Activated gamma-delta T cell (primary cell): ENCODE results near the gene CIDEC.

ENCODE experiments used
- DNase-seq: peaks from one replicate; lab custom pipeline; 2025; lab: John Stamatoyannopoulos, UW

The CIDEC gene

DNA sequence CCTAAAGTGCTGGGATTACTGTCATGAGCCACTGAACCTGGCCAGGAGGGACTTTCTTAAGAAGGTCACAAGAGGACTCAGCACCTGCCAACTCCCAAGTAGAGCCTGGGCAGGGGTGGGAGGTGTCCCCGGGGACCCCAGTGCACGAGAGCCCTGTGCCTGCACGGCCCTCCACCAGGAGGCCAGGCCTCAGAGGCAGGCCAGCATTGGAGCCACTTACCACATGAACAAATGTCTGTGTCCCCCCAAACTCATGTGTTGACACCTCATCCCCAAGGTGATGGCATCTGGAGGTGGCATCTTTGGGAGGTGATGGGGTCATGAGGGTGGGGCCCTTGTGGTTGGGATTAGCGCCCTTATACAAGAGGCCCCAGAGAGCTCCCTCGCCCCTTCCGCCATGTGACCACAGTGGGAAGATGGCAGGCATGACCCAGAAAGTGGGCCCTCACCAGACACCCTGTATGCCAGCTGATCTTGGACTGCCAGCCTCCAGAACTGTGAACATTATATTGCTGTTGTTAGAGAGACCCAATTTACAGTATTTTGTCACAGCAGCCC is 33.0 kb downstream of the CIDEC start:
- no peak for DNase-seq

DNA sequence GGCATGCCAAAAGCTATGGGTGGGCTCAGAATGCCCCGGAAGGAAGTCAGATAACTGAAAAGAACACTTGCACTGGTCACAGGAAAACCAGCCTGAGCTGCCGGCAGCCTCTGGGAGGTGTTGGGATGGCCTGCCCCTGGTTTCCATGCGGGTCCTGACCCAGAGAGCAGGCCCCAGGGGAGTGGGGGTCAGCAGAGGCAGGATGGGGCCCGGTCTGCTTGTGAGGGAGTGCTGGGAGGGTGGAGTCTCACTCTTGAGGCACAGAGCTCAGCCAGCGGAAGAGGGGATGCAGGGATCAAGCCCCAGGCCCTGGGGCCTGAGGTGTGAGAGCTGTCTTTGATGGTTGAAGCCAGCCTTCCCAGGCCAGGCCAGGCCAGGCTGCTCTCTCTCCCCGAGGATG is 33.8 kb downstream of the CIDEC start:
- DNase-seq = no peak

- DNase-seq = peak; percentile 86
Measured at GRCh38 chr3:9843715-9844438, 36.2 kb downstream of the CIDEC start, which contains the start of gene RPUSD3. RPUSD3 (minus strand) TSS chr3:9844008; CDS start chr3:9843990, 18 bp downstream.

GRCh38 chr3:9841015-9841414 is 39.0 kb downstream of the CIDEC start:
- DNase-seq = no peak

DNA sequence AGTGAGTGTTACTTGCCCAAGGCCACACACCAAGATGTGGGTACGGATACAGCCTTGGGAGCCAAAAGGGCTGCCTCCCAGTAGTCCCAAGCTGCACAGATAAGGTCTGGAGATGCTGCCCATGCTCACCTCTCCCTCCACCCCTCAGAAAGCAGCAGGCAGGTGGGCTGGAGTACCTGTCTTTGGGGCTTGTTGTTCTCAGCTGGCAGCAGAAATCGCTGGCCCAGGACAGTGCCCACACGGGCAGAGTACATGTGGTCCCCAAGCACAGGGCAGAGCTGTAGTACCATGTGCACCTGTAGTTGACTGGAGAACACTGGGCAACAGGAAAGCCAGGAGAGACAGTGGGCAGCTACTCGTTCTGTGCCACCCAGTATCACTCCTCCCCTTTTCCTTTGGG is 41.2 kb downstream of the CIDEC start:
- no peak for DNase-seq

DNA sequence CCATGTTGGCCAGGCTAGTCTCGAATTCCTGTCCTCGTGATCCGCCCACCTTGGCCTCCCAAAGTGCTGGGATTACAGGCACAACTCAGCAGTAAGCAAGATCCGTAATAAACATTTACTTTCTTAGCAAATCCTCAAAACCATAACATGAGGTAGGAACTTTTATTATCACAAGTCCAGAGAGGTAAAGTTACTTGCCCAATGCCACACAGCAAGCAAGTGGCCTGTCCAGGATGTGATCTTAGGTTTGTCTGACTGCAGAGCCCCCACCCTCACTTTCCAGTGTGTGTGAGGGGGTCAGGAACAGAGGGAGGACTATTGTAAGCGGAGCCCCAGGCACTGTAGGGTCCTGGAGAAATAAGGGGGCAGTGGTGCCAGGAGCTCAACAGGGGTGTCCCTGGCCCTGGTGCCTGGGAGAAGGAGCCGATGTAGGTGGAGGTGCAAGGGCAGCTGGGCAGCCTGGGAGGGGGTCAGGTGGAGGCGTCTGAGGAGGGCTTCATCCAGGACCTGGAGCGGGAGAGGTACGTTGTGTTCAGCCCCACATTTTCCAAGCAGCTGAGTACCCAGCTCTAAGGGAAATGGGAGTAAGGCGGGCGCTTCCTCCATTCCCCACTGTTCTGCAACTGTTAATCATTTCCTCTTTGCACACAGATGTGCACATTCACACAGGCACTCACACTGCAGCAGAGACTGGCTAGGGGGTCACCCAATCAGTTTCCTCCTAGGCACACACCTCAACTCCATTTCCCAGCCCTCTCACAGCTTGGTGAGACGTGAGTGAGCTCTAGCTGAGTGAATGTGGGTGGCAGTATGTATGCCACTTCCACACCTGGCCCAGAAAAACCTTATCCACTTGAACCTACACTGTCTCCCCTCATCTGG is 42.1 kb downstream of the CIDEC start:
- no peak for DNase-seq

DNA sequence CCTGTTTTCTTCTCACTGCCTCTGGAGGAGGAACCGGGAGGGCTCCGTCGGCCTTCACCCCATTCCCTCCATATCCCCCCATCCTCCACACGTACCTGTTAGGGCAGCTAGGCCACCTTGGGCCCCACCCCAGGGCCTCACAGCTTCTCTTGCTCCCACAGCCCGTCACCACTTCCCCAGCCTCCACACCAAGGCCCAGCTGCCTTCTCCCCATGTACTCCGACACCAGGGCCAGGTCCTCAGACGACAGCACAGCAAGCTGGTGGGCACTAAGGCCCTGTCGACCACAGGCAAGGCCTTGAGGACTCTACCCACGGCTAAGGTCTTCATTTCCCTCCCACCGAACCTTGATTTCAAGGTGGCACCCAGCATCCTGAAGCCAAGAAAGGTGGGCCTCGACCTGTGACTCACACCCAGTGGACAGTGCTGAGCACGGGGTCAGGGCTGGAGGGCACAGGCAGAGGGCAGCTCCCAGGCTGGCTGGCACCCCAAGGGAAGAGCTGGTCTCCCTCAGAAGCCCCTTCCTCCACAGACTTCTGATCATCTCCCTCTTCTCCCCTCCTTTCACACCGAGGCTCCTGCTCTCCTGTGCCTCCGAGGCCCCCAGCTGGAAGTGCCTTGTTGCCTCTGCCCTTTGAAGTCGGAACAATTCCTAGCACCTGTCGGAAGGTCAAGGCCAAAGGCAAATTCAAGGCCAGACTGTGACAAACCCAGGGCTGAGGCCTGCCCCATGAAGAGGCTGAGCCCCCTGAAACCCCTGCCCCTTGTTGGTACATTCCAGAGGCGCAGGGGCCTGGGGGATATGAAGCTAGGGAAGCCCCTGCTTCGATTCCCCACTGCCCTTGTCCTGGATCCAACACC is 45.3 kb downstream of the CIDEC start:
- no peak for DNase-seq

DNA sequence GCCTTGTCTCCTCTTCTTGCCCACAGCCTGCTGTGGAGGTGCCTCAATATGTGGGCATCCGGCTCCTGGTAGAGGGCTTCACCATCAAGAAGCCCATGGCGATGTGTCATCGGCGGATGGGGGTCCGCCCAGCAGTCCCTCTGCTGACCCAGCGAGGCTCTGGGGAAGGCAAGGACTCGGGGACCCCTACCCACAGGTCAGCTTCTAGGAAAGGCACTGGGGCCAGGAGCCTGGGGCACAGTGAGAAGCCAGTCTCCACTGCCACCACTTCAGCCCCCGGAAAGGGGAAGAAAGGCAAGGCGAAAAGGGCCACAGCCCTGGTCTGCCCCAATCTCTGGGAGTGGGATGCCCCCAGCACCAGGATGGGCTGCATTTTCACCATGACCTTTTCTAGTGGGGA is 47.0 kb downstream of the CIDEC start:
- no peak for DNase-seq

- DNase-seq = no peak
Measured at GRCh38 chr3:9831253-9831652, 48.8 kb downstream of the CIDEC start.

- DNase-seq = no peak
Measured at GRCh38 chr3:9828801-9829755, 51.0 kb downstream of the CIDEC start.

DNA sequence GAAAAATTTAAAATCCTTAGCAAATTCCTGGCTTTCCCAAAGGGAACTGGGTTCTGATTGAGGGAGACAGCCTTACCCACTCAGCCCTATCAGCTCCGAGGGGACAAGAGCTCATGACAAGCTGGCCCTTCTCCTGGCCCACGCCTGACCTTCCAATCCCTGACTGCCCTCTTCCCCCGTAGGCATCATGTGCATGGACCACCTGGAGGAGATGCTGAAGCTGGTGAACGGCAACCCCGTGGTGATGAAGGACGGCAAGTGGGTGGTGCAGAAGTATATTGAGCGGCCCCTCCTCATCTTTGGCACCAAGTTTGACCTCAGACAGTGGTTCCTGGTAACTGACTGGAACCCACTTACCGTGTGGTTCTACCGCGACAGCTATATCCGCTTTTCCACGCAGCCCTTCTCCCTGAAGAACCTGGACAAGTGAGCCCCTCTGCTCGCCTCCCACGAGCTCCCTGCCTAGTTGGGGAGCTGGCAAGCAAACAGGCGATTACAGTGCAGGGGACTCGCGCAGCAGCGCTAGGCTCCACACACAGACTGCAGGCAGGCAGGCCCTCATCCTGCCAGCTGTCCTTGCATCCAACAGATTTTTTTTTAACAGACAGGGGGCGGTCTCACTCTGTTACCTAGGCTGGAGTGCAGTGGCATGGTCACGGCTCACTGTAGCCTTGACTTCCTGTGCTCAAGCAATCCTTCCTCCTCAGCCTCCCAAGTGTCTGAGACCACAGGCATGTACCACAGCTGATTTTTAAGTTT is 53.1 kb downstream of the CIDEC start:
- no peak for DNase-seq

DNA sequence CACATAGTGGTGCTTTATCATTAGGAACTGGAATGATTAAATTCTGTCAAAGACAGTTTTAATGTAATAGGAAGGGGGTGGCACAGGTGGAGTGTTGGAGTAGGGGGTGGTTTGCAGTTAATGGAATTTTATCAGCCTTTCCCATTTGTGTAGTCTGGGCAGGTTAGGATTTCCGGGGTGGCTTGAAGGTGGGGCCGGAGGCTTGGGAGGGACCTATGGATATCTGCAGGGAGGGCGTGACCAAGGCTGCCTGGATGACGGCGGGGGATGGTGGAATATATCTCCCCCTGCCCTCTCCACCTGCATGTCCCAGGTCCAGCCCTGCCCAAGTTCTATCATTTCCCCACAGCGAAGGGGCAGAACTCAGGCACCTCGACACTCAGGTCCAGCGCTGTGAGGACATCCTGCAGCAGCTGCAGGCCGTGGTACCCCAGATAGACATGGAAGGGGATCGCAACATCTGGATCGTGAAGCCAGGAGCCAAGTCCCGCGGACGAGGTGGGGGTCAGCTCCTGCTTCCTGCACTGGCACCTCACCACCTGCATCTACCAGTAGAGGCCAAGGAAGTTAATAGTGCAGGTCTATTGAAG is 54.5 kb downstream of the CIDEC start:
- no peak for DNase-seq

- no peak for DNase-seq
Measured at GRCh38 chr3:9820946-9821345, 59.1 kb downstream of the CIDEC start.

GRCh38 chr3:9820543-9820942 is 59.5 kb downstream of the CIDEC start:
- DNase-seq = no peak

DNA sequence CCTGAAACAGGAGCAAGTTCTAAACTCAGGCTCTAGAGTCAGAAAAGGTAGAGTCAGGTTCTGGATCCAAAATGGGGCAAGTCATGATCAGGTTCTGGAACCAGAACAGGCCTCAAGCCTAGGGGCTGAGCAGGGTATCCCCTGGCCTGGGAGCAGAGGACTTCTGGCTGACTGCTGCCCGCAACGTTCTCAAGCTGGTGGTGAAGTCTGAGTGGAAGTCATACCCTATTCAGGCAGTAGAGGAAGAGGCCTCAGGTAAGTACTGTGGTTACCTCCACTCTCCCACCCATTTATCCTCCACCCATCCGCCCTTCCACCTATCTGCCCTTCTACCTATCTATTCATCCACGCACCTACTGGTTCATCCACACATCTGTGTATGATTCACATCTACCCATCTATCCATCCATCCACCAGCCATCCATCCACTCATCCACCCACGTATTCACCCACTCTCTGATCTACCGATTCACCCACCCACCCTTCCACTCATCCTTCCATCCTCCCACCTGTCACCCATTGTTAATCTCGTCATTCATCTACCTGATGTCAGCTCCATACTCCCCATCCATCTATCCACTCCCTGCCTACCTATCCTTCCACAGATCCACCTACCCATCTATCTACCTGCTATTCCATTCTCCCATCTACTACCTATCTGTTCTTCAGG is 61.3 kb downstream of the CIDEC start:
- DNase-seq = no peak

DNA sequence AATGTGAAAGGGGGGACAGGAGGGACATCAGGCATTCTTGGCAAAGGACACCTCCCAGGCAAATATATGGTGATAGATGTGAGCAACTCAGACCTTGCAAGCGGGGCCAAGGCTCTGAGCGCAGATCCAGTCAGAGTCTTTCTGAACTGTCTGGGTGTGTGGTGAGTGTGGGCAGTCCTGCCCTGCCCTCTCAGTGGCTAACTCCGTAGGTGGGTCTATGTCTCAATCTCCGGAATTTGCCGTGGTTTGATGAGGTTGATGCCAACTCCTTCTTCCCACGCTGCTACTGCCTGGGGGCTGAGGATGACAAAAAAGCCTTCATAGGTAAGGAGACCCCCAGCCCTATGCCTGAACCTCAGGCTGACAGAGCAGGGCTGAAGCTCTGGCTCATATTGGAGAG is 62.6 kb downstream of the CIDEC start:
- DNase-seq = no peak
